CD4-positive, alpha-beta memory T cell (primary cell): ENCODE data around the gene MYO7B. TPM values are rescaled to one million over a fixed set of nuclear protein-coding genes. Genes with fewer than 3 reads are reported as not detected.
A peak's percentile ranks its signal among the peaks of the same experiment; 100 is the strongest.

Source experiments
- CTCF ChIA-PET: fragments of 350-600 bp; sonication (Branson Sonifier 250); formaldehyde crosslinking; loops from one replicate; lab custom pipeline; 2021; ENCODE audit warnings: inconsistent platforms; ENCODE audit not compliant: partially characterized antibody; lab: Charles Lee
- POLR2A ChIA-PET: fragments of 350-600 bp; sonication (Branson Sonifier 250); formaldehyde crosslinking; loops from one replicate; lab custom pipeline; 2021; ENCODE audit not compliant: partially characterized antibody; lab: Charles Lee
- DNase-seq, 5 donors: peaks; one replicate each; pipeline versions ENCODE4 v3.0.0 to v3.0.0-alpha.2; 2020 to 2022; ENCODE audit warnings: mixed read lengths in 1 of 5
- H3K27ac ChIP-seq: one replicate; pipeline ENCODE4 v1.7.0; 2013; ENCODE audit warnings: low read depth, low read length
- H3K27me3 ChIP-seq: 2 replicates; pipeline ENCODE4 v1.7.0; 2013; ENCODE audit warnings: mild to moderate bottlenecking, low read length, moderate library complexity; ENCODE audit not compliant: insufficient read depth
- H3K36me3 ChIP-seq: 2 replicates; pipeline ENCODE4 v1.7.0; 2013; ENCODE audit warnings: mild to moderate bottlenecking, low read length, moderate library complexity; ENCODE audit not compliant: insufficient read depth
- H3K4me1 ChIP-seq: 2 replicates; pipeline ENCODE4 v1.7.0; 2013; ENCODE audit warnings: mild to moderate bottlenecking, low read length, moderate library complexity; ENCODE audit not compliant: insufficient read depth
- H3K4me3 ChIP-seq, 2 donors: one replicate each; pipeline ENCODE4 v1.7.0; 2013; ENCODE audit warnings: low read length in 2 of 2, mild to moderate bottlenecking in 1 of 2
- H3K9me3 ChIP-seq, 2 donors: one replicate each; pipeline ENCODE4 v1.7.0; 2013; ENCODE audit warnings: low read length in 2 of 2, control low read depth in 1 of 2; ENCODE audit not compliant: control insufficient read depth in 1 of 2
- H3K27ac Mint-ChIP-seq, 7 donors: one replicate each; pipeline ENCODE4 v1.8.0; 2020 to 2021; ENCODE audit warnings: mixed read lengths in 7 of 7, mild to moderate bottlenecking in 6 of 7, inconsistent platforms in 3 of 7, moderate library complexity in 3 of 7
- H3K27me3 Mint-ChIP-seq, 2 donors: one replicate each; pipeline ENCODE4 v1.8.0; 2020 to 2021; ENCODE audit warnings: mixed read lengths in 2 of 2
- H3K36me3 Mint-ChIP-seq, 2 donors: one replicate each; pipeline ENCODE4 v1.8.0; 2020 to 2021; ENCODE audit warnings: mixed read lengths in 2 of 2, inconsistent platforms in 1 of 2, mild to moderate bottlenecking in 1 of 2
- H3K4me1 Mint-ChIP-seq, 4 donors: one replicate each; pipeline ENCODE4 v1.8.0; 2020 to 2021; ENCODE audit warnings: mixed read lengths in 4 of 4, mild to moderate bottlenecking in 1 of 4
- H3K4me3 Mint-ChIP-seq, 8 donors: one replicate each; pipeline ENCODE4 v1.8.0; 2020 to 2021; ENCODE audit warnings: mixed read lengths in 8 of 8, mild to moderate bottlenecking in 7 of 8, moderate library complexity in 6 of 8, inconsistent platforms in 3 of 8
- H3K9me3 Mint-ChIP-seq, 8 donors: one replicate each; pipeline ENCODE4 v1.8.0; 2020 to 2021; ENCODE audit warnings: mixed read lengths in 8 of 8, mild to moderate bottlenecking in 5 of 8, inconsistent platforms in 3 of 8, moderate library complexity in 1 of 8
- intact Hi-C: fragments of 100-400 bp; cut with micrococcal nuclease; formaldehyde crosslinking; loops from one replicate; pipeline ENCODE4 v1.15.1; 2023
- polyA plus RNA-seq, 2 donors: library from polyadenylated mRNA; unstranded; fragments of 300-500 nt; fragmentation: Illumina TruSeq; gene quantifications; one replicate each; pipeline ENCODE4 v1.2.3, GENCODE V29; 2021
- total RNA-seq, 2 experiments: library from RNA; stranded (reverse); gene quantifications; one replicate each; pipeline ENCODE4 v1.2.3, GENCODE V29; 2021

MYO7B gene
- total and polyA plus RNA-seq, 4 experiments from 2014 or later = not detected

GRCh38 chr2:127511917-127512316, 23.6 kb upstream of the MYO7B start:
- Histone ChIP-seq H3K36me3 (peaks cover 24% of the 10 kb centered on the region), H3K27me3 (no peaks in the 10 kb centered on the region), H3K4me1 (peaks cover 89% of the 10 kb centered on the region), H3K9me3 (no peaks in the 10 kb centered on the region), H3K4me3 (no peak overlapping the region), H3K27ac (no peak overlapping the region)
- ChIA-PET POLR2A (interaction anchor here (1.1 to 2.2 kb wide), 2 partner anchors 15 kb away, joined by 4 to 6 read pairs; partner anchors contain the start of gene IWS1), CTCF (interaction anchor here (0.8 to 1.0 kb wide), 2 partner anchors 15 to 20 kb away, joined by 3 read pairs; partner anchors contain the start of gene IWS1)
- Mint-ChIP-seq H3K36me3 (peaks cover 35 to 58% of the 10 kb centered on the region in 2 donors), H3K9me3 (no peaks in the 10 kb centered on the region), H3K27me3 (no peaks in the 10 kb centered on the region), H3K4me1 (peaks cover 61 to 93% (median 80%) of the 10 kb centered on the region in 4 donors), H3K27ac (peak overlapping the region in 6 of 7 donors; percentile 7 to 80 (median 27)), H3K4me3 (peak overlapping the region in 2 of 8 donors; percentile 3 to 31)
- intact Hi-C loops = no loop called here
- DNase-seq = no peak

GRCh38 chr2:127512362-127512761, 23.1 kb upstream of the MYO7B start:
- Mint-ChIP-seq H3K27ac (peak overlapping the region in 5 of 7 donors; percentile 34 to 74 (median 38)), H3K9me3 (no peaks in the 10 kb centered on the region), H3K4me1 (peaks cover 64 to 95% (median 84%) of the 10 kb centered on the region in 4 donors), H3K4me3 (peak overlapping the region in 3 of 8 donors; percentile 15 to 47 (median 44)), H3K27me3 (no peaks in the 10 kb centered on the region), H3K36me3 (peaks cover 35 to 61% of the 10 kb centered on the region in 2 donors)
- H3K36me3 ChIP-seq = peaks cover 27% of the 10 kb centered on the region
- no peak overlapping the region for H3K4me3 ChIP-seq
- no peaks in the 10 kb centered on the region for H3K27me3 ChIP-seq
- no peak overlapping the region for H3K27ac ChIP-seq
- no peak for DNase-seq
- peaks cover 91% of the 10 kb centered on the region for H3K4me1 ChIP-seq
- CTCF ChIA-PET = interaction anchor here (0.8 to 1.0 kb wide), 2 partner anchors 14 to 20 kb away, joined by 3 read pairs; partner anchors contain the start of gene IWS1
- intact Hi-C loops = no loop called here
- POLR2A ChIA-PET = interaction anchor here (1.1 kb wide), 1 partner anchor 15 kb away, joined by 4 read pairs; no protein-coding TSS in a partner anchor
- H3K9me3 ChIP-seq = no peaks in the 10 kb centered on the region

- Histone ChIP-seq H3K36me3 (peaks cover 25% of the 10 kb centered on the region), H3K9me3 (no peaks in the 10 kb centered on the region), H3K4me1 (peaks cover 80% of the 10 kb centered on the region), H3K4me3 (no peak overlapping the region), H3K27ac (no peak overlapping the region), H3K27me3 (no peaks in the 10 kb centered on the region)
- H3K9me3 Mint-ChIP-seq = no peaks in the 10 kb centered on the region
- H3K4me3 Mint-ChIP-seq = peak overlapping the region in 2 of 8 donors; percentile 17 to 34
- DNase-seq = peak in 1 of 5 donors; percentile 8
- H3K36me3 Mint-ChIP-seq = peaks cover 40 to 63% of the 10 kb centered on the region in 2 donors
- intact Hi-C loops = no loop called here
- H3K27me3 Mint-ChIP-seq = no peaks in the 10 kb centered on the region
- H3K4me1 Mint-ChIP-seq = peaks cover 55 to 88% (median 78%) of the 10 kb centered on the region in 4 donors
- peak overlapping the region in 2 of 7 donors; percentile 7 to 59 for H3K27ac Mint-ChIP-seq
- ChIA-PET CTCF (no interaction called here), POLR2A (no interaction called here)
Measured at GRCh38 chr2:127514076-127514475, 21.4 kb upstream of the MYO7B start.

GRCh38 chr2:127514485-127514884, 21.0 kb upstream of the MYO7B start:
- Mint-ChIP-seq H3K9me3 (no peaks in the 10 kb centered on the region), H3K36me3 (peaks cover 39 to 64% of the 10 kb centered on the region in 2 donors), H3K4me3 (peak overlapping the region in 1 of 8 donors; percentile 17), H3K27ac (peak overlapping the region in 2 of 7 donors; percentile 48 to 52), H3K27me3 (no peaks in the 10 kb centered on the region), H3K4me1 (peaks cover 55 to 85% (median 77%) of the 10 kb centered on the region in 4 donors)
- H3K27ac ChIP-seq = no peak overlapping the region
- H3K4me3 ChIP-seq = no peak overlapping the region
- ChIA-PET CTCF (no interaction called here), POLR2A (no interaction called here)
- peaks cover 76% of the 10 kb centered on the region for H3K4me1 ChIP-seq
- intact Hi-C loops = no loop called here
- H3K9me3 ChIP-seq = no peaks in the 10 kb centered on the region
- peak in 1 of 5 donors; percentile 19 for DNase-seq
- H3K36me3 ChIP-seq = peaks cover 25% of the 10 kb centered on the region
- no peaks in the 10 kb centered on the region for H3K27me3 ChIP-seq

- ChIA-PET POLR2A (no interaction called here), CTCF (no interaction called here)
- peaks cover 67% of the 10 kb centered on the region for H3K4me1 ChIP-seq
Measured at GRCh38 chr2:127515383-127515915, 20.0 kb upstream of the MYO7B start.

GRCh38 chr2:127516041-127516762, 19.3 kb upstream of the MYO7B start:
- peaks cover 61% of the 10 kb centered on the region for H3K4me1 ChIP-seq
- H3K36me3 ChIP-seq = peaks cover 25% of the 10 kb centered on the region
- H3K27ac ChIP-seq = no peak overlapping the region
- CTCF ChIA-PET = interaction anchor here (2.1 kb wide), 1 partner anchor 10 kb away, joined by 7 read pairs; the partner anchor contains the start of gene IWS1
- Mint-ChIP-seq H3K4me1 (peaks cover 50 to 82% (median 71%) of the 10 kb centered on the region in 4 donors), H3K27me3 (no peaks in the 10 kb centered on the region), H3K36me3 (peaks cover 30 to 72% of the 10 kb centered on the region in 2 donors), H3K27ac (peak overlapping the region in 3 of 7 donors; percentile 8 to 82 (median 62)), H3K4me3 (peak overlapping the region in 1 of 8 donors; percentile 29), H3K9me3 (no peaks in the 10 kb centered on the region)
- H3K4me3 ChIP-seq = no peak overlapping the region
- intact Hi-C loops = no loop called here
- no peaks in the 10 kb centered on the region for H3K27me3 ChIP-seq
- no peak for DNase-seq
- POLR2A ChIA-PET = no interaction called here
- no peaks in the 10 kb centered on the region for H3K9me3 ChIP-seq

More at GRCh38 chr2:127515383-127515915, 20.0 kb upstream of the MYO7B start:
- Histone ChIP-seq H3K27ac (no peak overlapping the region), H3K27me3 (no peaks in the 10 kb centered on the region), H3K36me3 (peaks cover 25% of the 10 kb centered on the region), H3K4me3 (no peak overlapping the region), H3K9me3 (no peaks in the 10 kb centered on the region)
- no peak for DNase-seq
- H3K36me3 Mint-ChIP-seq = peaks cover 36 to 70% of the 10 kb centered on the region in 2 donors
- H3K27me3 Mint-ChIP-seq = no peaks in the 10 kb centered on the region
- intact Hi-C loops = no loop called here
- peaks cover 52 to 85% (median 75%) of the 10 kb centered on the region in 4 donors for H3K4me1 Mint-ChIP-seq
- H3K27ac Mint-ChIP-seq = peak overlapping the region in 3 of 7 donors; percentile 18 to 52 (median 30)
- H3K9me3 Mint-ChIP-seq = no peaks in the 10 kb centered on the region
- peak overlapping the region in 2 of 8 donors; percentile 13 to 17 for H3K4me3 Mint-ChIP-seq

GRCh38 chr2:127517465-127517864, 18.0 kb upstream of the MYO7B start:
- intact Hi-C loops = no loop called here
- DNase-seq = no peak
- Histone ChIP-seq H3K36me3 (peaks cover 33% of the 10 kb centered on the region), H3K27me3 (no peaks in the 10 kb centered on the region), H3K4me3 (no peak overlapping the region), H3K4me1 (peaks cover 61% of the 10 kb centered on the region), H3K27ac (no peak overlapping the region), H3K9me3 (no peaks in the 10 kb centered on the region)
- ChIA-PET POLR2A (interaction anchor here (0.9 kb wide), 1 partner anchor 11 kb away, joined by 3 read pairs; no protein-coding TSS in a partner anchor), CTCF (interaction anchor here (1.3 to 2.1 kb wide), 2 partner anchors 9 to 38 kb away, joined by 3 to 7 read pairs; partner anchors contain the start of gene IWS1)
- Mint-ChIP-seq H3K27me3 (no peaks in the 10 kb centered on the region), H3K4me3 (no peak overlapping the region), H3K4me1 (peaks cover 46 to 82% (median 65%) of the 10 kb centered on the region in 4 donors), H3K36me3 (peaks cover 35 to 76% of the 10 kb centered on the region in 2 donors), H3K9me3 (no peaks in the 10 kb centered on the region), H3K27ac (peak overlapping the region in 2 of 7 donors; percentile 8 to 53)
